GM12873 (cell line): Measurements from ENCODE around the gene SLC48A1.

ENCODE experiments used
- CTCF ChIP-seq: IDR thresholded peaks from 2 replicates; pipeline ENCODE4 v1.5.1; 2012; ENCODE audit warnings: low read depth, mild to moderate bottlenecking, moderate library complexity, low read length, control low read depth; ENCODE audit not compliant: insufficient read depth; ENCODE audit errors: missing control alignments

SLC48A1 gene

GRCh38 chr12:47754881-47755280, 18.2 kb upstream of the SLC48A1 start:
- TF ChIP-seq CTCF = no peak

- no peak for TF ChIP-seq CTCF
Measured at GRCh38 chr12:47755655-47756562, 17.1 kb upstream of the SLC48A1 start.

- no peak for TF ChIP-seq CTCF
Measured at GRCh38 chr12:47757364-47757839, 15.6 kb upstream of the SLC48A1 start.

- no peak for TF ChIP-seq CTCF
Measured at GRCh38 chr12:47757840-47758583, 15.0 kb upstream of the SLC48A1 start.

- TF ChIP-seq CTCF = no peak
Measured at GRCh38 chr12:47758584-47758833, 14.5 kb upstream of the SLC48A1 start.

GRCh38 chr12:47758834-47759690, 14.0 kb upstream of the SLC48A1 start, which contains the start of gene RAPGEF3:
Gene RAPGEF3 (minus strand): TSS chr12:47758880. CDS start chr12:47758556, 324 bp downstream.
- peak; percentile 62 for TF ChIP-seq CTCF
